Measurements from ENCODE around the gene CALM3.
A peak's percentile ranks its signal among the peaks of the same experiment; 100 is the strongest.
"Not testable (repeated sequence)": the region's sequence is repeated elsewhere in the genome, so short reads cannot be mapped to it uniquely, and the experiment has no call there.

CALM3 gene

GRCh38 chr19:46601318-46602224 lies at the start of gene CALM3:
Gene CALM3 (plus strand): TSS chr19:46601330. CDS start chr19:46601435, 105 bp downstream.
- no peak for DNase-seq

- no peak for DNase-seq
Measured at GRCh38 chr19:46552891-46553290, 48.2 kb upstream of the CALM3 start.

- no peak for DNase-seq
Measured at GRCh38 chr19:46554161-46554560, 47.0 kb upstream of the CALM3 start.

GRCh38 chr19:46555628-46556280 lies 45.4 kb upstream of the CALM3 start:
- no peak for DNase-seq

GRCh38 chr19:46556471-46556870 lies 44.7 kb upstream of the CALM3 start:
- DNase-seq, result not testable (repeated sequence)

- no peak for DNase-seq
Measured at GRCh38 chr19:46559203-46559602, 41.9 kb upstream of the CALM3 start.

GRCh38 chr19:46559675-46560074 lies 41.5 kb upstream of the CALM3 start:
- DNase-seq, result not testable (repeated sequence)

- DNase-seq, result no peak
Measured at GRCh38 chr19:46564701-46565100, 36.4 kb upstream of the CALM3 start.

GRCh38 chr19:46571495-46571894 lies 29.6 kb upstream of the CALM3 start:
- DNase-seq, result no peak

- DNase-seq, result no peak
Measured at GRCh38 chr19:46573679-46574498, 27.2 kb upstream of the CALM3 start.

GRCh38 chr19:46574533-46574932 lies 26.6 kb upstream of the CALM3 start:
- peak; percentile 37 for DNase-seq

GRCh38 chr19:46578450-46578849 lies 22.7 kb upstream of the CALM3 start:
- DNase-seq, result no peak

GRCh38 chr19:46579361-46579879 lies 21.7 kb upstream of the CALM3 start:
- DNase-seq, result peak; percentile 47

GRCh38 chr19:46580247-46580646 lies 20.9 kb upstream of the CALM3 start:
- no peak for DNase-seq

GRCh38 chr19:46585539-46585938 lies 15.6 kb upstream of the CALM3 start:
- DNase-seq, result no peak

GRCh38 chr19:46586294-46586693 lies 14.8 kb upstream of the CALM3 start:
- no peak for DNase-seq

- DNase-seq, result no peak
Measured at GRCh38 chr19:46587861-46588260, 13.3 kb upstream of the CALM3 start.

GRCh38 chr19:46591254-46591653 lies 9.9 kb upstream of the CALM3 start:
- no peak for DNase-seq

- no peak for DNase-seq
Measured at GRCh38 chr19:46591870-46592269, 9.3 kb upstream of the CALM3 start.

- DNase-seq, result no peak
Measured at GRCh38 chr19:46596008-46596407, 5.1 kb upstream of the CALM3 start.

GRCh38 chr19:46598372-46598917 lies 2.7 kb upstream of the CALM3 start:
- DNase-seq, result no peak

GRCh38 chr19:46599716-46600373 lies 1.3 kb upstream of the CALM3 start:
- no peak for DNase-seq
